Uterus (tissue), 2 donors: Measurements from ENCODE around the gene IFNAR1.
"Not testable (repeated sequence)": the region's sequence is repeated elsewhere in the genome, so short reads cannot be mapped to it uniquely, and the experiment has no call there.

ENCODE experiments used
- CTCF ChIP-seq, 4 experiments: fragments of 200-600 bp in 2 of 4; fragments of 450-650 bp in 2 of 4; sonication (generic) in 2 of 4; IDR thresholded peaks; one replicate each; pipeline ENCODE4 v1.5.1; 2016 to 2019; ENCODE audit warnings: antibody characterized with exemption in 4 of 4, mild to moderate bottlenecking in 2 of 4, moderate library complexity in 1 of 4
- POLR2A ChIP-seq, 2 donors: fragments of 450-650 bp; IDR thresholded peaks; one replicate each; pipeline ENCODE4 v1.6.1; 2016; ENCODE audit warnings: antibody characterized with exemption in 2 of 2, mild to moderate bottlenecking in 1 of 2, moderate library complexity in 1 of 2

GRCh38 chr21:33363911-33364609 is 39.3 kb downstream of the IFNAR1 start:
- not testable (repeated sequence) for TF ChIP-seq POLR2A, CTCF (IDR thresholded peaks at IDR 0.05)
